ENCODE data around the gene UROC1. TPM values are rescaled to one million over a fixed set of nuclear protein-coding genes. Genes with fewer than 3 reads are reported as not detected.

UROC1 gene
- not detected in 2 replicates for total RNA-seq

DNA sequence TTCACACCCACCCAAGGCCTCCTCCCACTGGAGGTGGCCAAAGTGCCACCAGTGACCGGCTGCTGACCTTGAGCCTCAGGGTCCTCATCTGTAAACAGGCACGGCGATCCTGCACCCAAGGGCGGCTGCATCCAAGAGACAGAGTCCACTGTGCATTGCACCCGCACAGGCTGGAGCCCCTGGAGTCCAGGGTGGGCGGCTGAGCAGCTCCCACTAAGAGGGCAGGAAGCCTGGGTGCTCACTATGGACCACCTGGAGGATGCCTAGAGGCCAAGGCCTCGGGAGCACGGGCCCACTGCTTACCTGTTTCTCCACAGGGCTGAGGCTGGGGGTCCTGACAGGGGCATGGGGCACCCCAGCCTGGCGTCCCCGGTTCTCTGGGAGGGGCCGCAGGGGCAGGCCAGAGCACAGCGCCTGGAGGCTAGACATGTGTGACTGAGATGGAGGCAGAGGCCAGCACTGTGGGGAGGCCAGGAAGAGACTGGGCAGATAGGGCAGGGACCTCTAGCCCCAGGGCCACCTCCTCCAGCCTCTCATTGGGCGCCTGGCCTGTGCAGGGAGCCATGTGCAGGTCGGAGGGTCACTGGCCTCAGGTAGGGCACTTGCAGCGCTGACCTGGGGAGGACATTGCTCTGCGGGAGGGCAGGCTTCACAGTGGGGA lies at the start of gene UROC1:
Gene UROC1, minus strand, starts transcription at position 483 of the 661 bp plus-strand sequence. Its CDS starts 54 bp downstream, at position 429.
- no peak within 1 kb of the TSS for H3K27ac Mint-ChIP-seq
- H3K9me3 Mint-ChIP-seq: no peaks in the 10 kb centered on the region
- no peaks in the 10 kb centered on the region for H3K27me3 Mint-ChIP-seq
- no peak within 1 kb of the TSS for H3K4me3 Mint-ChIP-seq
- intact Hi-C loops (cut with micrococcal nuclease): no loop called here
- H3K4me1 Mint-ChIP-seq: no peaks in the 10 kb centered on the region
- H3K36me3 Mint-ChIP-seq (ENCODE audit: low read depth): no peaks in the 10 kb centered on the region
- DNase-seq: no peak

DNA sequence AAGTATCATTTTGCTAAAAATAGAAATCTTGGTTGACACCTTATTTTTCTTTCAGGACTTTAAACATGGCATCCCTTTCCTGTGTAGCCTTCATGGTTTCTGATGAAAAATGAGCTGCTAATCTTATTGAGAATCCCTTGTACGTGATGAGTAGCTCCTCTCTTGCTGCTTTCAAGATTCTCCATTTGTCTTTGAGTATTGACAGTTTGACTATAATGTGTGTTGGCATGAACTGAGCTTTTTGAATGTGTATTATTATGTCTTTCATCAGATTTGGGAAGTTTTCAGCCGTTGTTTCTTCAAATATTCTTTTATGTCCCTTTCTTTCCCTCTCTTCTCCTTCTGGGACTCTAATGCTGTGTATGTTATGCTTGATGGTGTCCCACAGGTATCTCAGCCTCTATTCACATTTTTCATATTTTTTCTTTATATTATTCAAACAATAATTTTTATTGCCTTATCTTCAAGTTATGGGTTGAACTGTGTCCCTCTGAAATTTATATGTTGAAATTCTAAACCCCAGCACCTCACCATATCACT lies 45.2 kb upstream of the UROC1 start:
- no peak for DNase-seq
- H3K9me3 Mint-ChIP-seq: no peaks in the 10 kb centered on the region
- intact Hi-C loops (cut with micrococcal nuclease): no loop called here
- H3K4me3 Mint-ChIP-seq: no peak overlapping the region
- H3K27ac Mint-ChIP-seq: no peak overlapping the region
- H3K27me3 Mint-ChIP-seq: peaks cover 19% of the 10 kb centered on the region
- no peaks in the 10 kb centered on the region for H3K36me3 Mint-ChIP-seq (ENCODE audit: low read depth)
- H3K4me1 Mint-ChIP-seq: no peaks in the 10 kb centered on the region

DNA sequence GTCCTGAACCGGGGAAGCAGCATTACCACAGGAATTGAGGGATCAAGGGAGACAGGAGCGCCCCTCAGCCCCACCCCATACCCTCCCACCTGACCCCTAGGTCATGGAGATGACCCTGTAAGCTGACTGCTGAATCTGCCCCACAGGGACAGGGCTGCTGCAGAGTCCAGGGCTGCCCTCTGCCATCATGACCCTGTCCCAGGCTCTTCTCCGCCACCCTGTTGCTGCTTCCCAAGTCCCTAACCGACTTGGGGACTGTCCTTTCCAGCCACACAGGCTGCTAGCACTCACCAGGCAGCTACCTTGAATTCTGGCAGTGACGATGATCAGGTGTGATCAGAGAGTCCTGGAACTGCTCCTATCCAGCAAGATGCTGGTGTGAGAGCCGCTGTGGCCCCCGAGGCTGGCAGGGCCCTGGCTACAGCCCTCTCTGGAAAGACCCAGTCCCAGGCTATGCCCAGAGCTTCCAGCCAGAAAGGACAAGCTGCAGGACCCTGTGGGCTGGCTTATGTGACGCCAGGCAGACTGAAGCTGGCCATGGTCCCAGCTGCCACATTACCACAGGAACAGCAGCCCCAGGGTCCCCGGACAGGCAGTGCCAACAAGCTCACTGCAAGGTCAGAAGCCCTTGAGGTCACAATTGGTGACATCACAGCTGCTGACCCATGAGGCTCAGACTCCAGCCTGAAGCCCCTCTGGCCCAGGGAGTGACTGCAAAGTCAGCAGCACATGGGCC lies 40.9 kb upstream of the UROC1 start, which contains the start of gene C3orf22:
Gene C3orf22, minus strand, starts transcription at position 597 of the 736 bp plus-strand sequence. CDS start 5,542 bp downstream, outside the sequence.
- Mint-ChIP-seq H3K27me3 (peaks cover 12% of the 10 kb centered on the region), H3K4me1 (no peaks in the 10 kb centered on the region), H3K9me3 (no peaks in the 10 kb centered on the region), H3K27ac (no peak within 1 kb of the TSS), H3K4me3 (no peak within 1 kb of the TSS), H3K36me3 (ENCODE audit: low read depth) (no peaks in the 10 kb centered on the region)
- DNase-seq: no peak
- intact Hi-C loops (cut with micrococcal nuclease): no loop called here

- no peaks in the 10 kb centered on the region for H3K4me1 Mint-ChIP-seq
Measured at GRCh38 chr3:126557761-126558160, 40.2 kb upstream of the UROC1 start.

GRCh38 chr3:126557415-126557745 lies 39.8 kb upstream of the UROC1 start:
- intact Hi-C loops (cut with micrococcal nuclease): no loop called here
- no peak overlapping the region for H3K27ac Mint-ChIP-seq

More at GRCh38 chr3:126557761-126558160, 40.2 kb upstream of the UROC1 start:
- Mint-ChIP-seq H3K4me3 (no peak overlapping the region), H3K27me3 (peaks cover 11% of the 10 kb centered on the region), H3K36me3 (ENCODE audit: low read depth) (no peaks in the 10 kb centered on the region), H3K9me3 (no peaks in the 10 kb centered on the region), H3K27ac (no peak overlapping the region)
- no peak for DNase-seq
- intact Hi-C loops (cut with micrococcal nuclease): no loop called here

DNA sequence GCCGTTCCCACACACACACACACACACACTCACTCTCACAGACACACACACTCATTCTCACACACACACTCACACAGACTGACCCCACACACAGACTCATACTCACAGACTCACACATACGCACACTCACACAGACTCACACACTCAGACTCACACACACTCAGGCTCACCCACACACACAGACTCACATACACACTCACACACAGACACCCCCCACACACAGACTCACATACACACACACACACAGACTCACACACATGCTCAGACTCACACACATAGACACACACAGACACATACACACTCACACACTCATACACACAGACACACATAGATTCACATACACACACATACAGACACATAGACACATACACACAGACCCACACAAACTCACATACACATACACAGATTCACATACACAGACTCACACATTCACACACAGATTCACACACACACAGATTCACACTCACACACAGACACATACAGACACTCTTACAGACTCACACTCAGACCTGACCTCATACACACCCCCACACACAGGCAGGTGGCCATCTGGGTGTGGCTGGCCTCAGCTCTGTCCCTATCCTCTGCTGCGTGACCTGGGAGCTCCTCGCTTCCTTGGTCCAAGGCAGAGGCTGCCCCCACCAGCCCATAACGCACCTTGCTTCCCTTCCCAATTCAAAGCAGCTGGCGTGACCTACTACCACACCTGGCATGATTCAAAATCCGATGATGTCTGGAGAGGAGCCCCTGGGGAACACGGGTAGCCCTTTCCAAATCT lies 39.3 kb upstream of the UROC1 start:
- no peak for DNase-seq
- no peaks in the 10 kb centered on the region for H3K9me3 Mint-ChIP-seq
- H3K4me3 Mint-ChIP-seq: no peak overlapping the region
- no peaks in the 10 kb centered on the region for H3K36me3 Mint-ChIP-seq (ENCODE audit: low read depth)
- H3K4me1 Mint-ChIP-seq: no peaks in the 10 kb centered on the region
- intact Hi-C loops (cut with micrococcal nuclease): no loop called here
- peaks cover 8% of the 10 kb centered on the region for H3K27me3 Mint-ChIP-seq
- no peak overlapping the region for H3K27ac Mint-ChIP-seq

More at GRCh38 chr3:126557415-126557745, 39.8 kb upstream of the UROC1 start:
- Mint-ChIP-seq H3K4me1 (no peaks in the 10 kb centered on the region), H3K9me3 (no peaks in the 10 kb centered on the region), H3K36me3 (ENCODE audit: low read depth) (no peaks in the 10 kb centered on the region), H3K4me3 (no peak overlapping the region), H3K27me3 (peaks cover 8% of the 10 kb centered on the region)
- no peak for DNase-seq

DNA sequence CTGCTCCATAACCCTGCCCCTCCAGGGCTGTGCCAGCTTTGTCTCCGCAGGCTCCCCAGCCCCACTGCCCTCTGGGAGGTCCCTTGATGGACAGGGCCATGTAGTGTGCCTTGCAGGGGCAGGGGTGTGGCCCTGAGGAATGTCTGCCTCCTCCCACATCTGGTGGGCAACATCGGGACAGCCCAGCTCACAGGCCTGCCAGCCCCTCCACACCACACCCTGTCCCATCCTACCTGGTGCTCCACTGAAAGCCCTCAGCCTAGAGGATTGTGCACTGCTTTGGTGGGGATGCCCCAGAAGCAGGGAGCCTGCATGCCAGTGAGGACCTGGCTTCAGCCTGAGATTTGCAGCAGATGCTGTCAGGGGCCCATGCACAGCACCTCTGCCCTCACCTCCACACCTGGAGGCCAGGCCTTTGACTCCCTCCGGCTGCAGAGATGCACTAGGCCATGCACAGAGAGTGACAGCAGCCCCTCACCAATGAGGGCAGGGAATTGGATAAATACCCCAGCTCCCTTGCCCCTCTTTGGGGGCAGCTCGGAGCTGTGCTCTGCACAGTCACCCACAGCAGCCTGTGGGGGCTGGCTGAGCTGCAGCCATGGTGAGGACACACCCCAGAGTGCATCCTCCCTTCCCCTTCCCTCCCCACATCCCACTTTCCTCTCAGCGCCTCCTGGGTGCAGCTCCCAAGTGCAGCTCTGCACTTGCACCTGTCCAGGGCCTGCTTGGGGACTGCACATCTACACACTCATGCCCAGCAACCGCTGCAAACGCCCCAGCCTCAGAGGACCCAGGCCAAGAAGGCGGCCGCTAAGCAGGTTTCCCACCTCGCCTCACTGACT lies 38.4 kb upstream of the UROC1 start:
- H3K27ac Mint-ChIP-seq: no peak overlapping the region
- no peak overlapping the region for H3K4me3 Mint-ChIP-seq
- intact Hi-C loops (cut with micrococcal nuclease): no loop called here
- H3K36me3 Mint-ChIP-seq (ENCODE audit: low read depth): no peaks in the 10 kb centered on the region
- no peak for DNase-seq
- no peaks in the 10 kb centered on the region for H3K9me3 Mint-ChIP-seq
- H3K4me1 Mint-ChIP-seq: no peaks in the 10 kb centered on the region
- H3K27me3 Mint-ChIP-seq: peaks cover 5% of the 10 kb centered on the region

DNA sequence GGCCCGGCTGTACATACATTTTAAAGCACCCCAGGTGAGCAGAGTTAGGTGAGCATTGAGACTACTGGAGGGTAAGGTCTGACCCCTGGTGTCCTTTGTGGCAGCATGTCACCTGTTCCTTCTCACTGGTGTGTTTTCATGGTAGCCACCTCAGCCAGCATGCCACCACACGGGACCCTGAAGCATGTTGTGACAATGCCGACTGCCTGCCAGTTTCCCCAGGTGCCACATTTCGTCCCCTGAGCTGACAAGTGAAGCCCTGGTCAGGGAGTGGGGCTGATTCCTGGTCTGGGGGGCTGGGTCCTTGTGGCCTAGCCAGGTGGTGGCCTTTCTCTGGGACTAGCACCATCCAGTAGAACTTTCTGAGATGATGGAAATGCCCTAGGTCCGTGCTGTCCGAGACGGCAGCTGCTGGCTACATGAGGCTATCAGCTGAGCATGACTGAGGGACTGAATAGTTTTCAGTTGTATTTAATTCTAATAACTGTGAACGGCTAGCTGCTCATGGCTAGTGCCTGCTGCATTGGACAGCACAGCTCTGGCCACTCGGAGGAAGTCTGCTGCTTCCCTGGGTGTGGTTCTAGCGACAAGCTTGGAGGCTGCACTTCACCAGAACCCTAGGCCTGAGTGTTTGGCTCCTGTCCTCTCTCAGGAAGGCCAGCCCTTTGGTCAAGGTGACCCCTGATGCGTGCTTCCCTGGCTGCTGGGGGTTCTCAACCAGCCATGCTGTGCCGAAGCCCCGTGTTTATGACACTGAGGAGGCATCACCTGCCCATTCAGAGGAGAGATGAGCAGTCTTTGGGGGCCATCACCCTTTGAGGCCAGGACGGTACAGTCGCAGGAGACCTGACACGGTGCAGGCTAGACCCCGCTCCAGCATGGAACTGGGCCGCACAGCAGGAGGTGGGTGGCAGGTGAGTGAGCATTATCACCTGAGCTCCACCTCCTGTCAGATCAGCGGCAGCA lies 37.3 kb upstream of the UROC1 start:
- no peak for DNase-seq
- H3K36me3 Mint-ChIP-seq (ENCODE audit: low read depth): no peaks in the 10 kb centered on the region
- no peaks in the 10 kb centered on the region for H3K9me3 Mint-ChIP-seq
- H3K27me3 Mint-ChIP-seq: no peaks in the 10 kb centered on the region
- intact Hi-C loops (cut with micrococcal nuclease): no loop called here
- no peaks in the 10 kb centered on the region for H3K4me1 Mint-ChIP-seq
- no peak overlapping the region for H3K4me3 Mint-ChIP-seq
- no peak overlapping the region for H3K27ac Mint-ChIP-seq

DNA sequence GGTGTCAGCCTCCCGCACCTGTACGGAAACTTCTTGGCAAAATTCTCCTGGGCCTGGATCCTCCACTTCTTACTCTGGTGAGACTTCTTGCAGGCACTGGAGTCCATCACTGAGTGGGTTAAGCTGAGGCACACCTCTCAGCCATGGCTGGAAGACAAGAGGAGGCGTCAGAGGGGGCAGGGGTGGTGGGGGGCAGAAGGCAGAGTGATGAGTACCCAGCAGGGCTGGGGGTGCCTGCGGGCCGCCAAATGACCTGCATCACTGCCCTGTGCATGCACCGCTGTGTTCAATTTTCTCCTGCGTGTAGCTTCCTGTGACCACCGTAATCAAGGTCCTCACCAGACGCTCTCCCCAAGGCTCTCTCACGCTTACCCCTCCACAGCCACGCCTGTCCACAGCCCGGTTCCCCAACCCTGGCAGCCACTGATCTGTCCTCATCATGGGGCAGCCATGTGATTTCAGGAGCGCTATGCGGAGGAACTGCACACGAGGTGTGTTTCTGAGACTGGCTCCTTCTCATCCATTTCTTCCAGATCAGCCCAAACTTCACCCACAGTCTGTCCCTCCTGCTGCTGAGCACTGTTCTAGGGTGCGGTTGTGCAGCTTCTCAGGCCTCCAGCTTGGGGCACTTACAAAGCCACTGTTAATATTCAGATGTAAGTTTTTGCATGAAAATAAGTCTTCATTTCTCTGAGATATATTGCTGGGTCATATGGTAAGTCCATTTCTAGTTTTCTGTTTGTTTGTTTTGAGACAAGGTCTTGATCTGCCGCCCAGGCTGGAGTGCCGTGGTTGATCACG lies 35.9 kb upstream of the UROC1 start:
- intact Hi-C loops (cut with micrococcal nuclease): no loop called here
- no peak for DNase-seq
- H3K27ac Mint-ChIP-seq: no peak overlapping the region
- H3K4me3 Mint-ChIP-seq: no peak overlapping the region
- H3K4me1 Mint-ChIP-seq: no peaks in the 10 kb centered on the region
- H3K27me3 Mint-ChIP-seq: no peaks in the 10 kb centered on the region
- H3K9me3 Mint-ChIP-seq: no peaks in the 10 kb centered on the region
- no peaks in the 10 kb centered on the region for H3K36me3 Mint-ChIP-seq (ENCODE audit: low read depth)

GRCh38 chr3:126552688-126553283 lies 35.2 kb upstream of the UROC1 start:
- Mint-ChIP-seq H3K36me3 (ENCODE audit: low read depth) (no peaks in the 10 kb centered on the region), H3K27me3 (no peaks in the 10 kb centered on the region), H3K27ac (no peak overlapping the region), H3K4me1 (no peaks in the 10 kb centered on the region), H3K9me3 (no peaks in the 10 kb centered on the region), H3K4me3 (no peak overlapping the region)
- DNase-seq: no peak
- intact Hi-C loops (cut with micrococcal nuclease): no loop called here

DNA sequence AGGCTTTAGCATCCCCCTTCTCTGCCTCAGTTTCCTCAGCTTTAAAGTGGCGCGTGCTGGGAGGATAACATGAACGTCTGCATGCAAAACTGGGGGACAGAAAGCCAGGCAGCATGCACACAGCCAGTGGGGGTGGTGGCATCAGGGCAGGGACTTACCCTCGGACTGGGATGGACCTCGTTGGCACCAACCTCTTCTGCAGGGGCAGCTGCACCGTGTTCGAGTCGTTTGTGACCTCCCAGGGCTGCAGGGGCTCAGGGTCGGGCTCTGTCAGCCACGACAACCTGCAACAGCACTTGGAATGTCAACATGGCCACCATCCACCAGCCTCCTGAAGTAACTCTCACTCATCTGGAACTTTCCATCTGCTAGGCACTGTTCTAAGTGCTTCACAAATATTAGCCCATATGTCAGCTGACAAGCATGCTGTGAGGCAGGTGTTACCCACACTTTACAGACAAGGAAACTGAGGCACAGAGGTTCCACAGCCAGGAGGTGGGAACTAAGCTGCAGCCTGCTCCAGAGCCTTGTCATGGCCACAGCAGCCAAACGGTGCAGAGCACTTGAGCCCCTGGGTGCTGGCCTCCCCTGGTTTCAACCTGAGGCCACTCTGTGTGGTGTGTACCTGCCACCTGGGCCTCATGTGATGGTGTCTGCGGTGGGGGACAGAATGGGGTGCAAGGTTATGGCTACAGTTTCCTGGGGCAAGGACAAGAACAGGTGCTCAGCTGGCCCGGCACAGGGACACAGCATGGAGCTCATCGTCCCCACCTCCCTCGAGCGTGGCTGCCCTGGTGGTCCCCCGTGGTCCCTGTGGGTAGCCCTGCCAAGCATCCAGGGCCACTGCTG lies 34.5 kb upstream of the UROC1 start:
- H3K27ac Mint-ChIP-seq: no peak overlapping the region
- H3K4me1 Mint-ChIP-seq: no peaks in the 10 kb centered on the region
- no peak overlapping the region for H3K4me3 Mint-ChIP-seq

More for the DNA sequence above, 34.5 kb upstream of the UROC1 start:
- H3K27me3 Mint-ChIP-seq: no peaks in the 10 kb centered on the region
- H3K9me3 Mint-ChIP-seq: no peaks in the 10 kb centered on the region
- intact Hi-C loops (cut with micrococcal nuclease): no loop called here
- no peaks in the 10 kb centered on the region for H3K36me3 Mint-ChIP-seq (ENCODE audit: low read depth)
- no peak for DNase-seq

Measured in activated CD4-positive, alpha-beta T cell treated with anti-CD3 and anti-CD28 coated beads, Interleukin-2, amount 10 ng/mL, durations not matched to agents 24 days and 14 days (primary cell).